NCI-H446 (cell line): Measurements from ENCODE around the gene RDH13.
"Not testable (repeated sequence)": the region's sequence is repeated elsewhere in the genome, so short reads cannot be mapped to it uniquely, and the experiment has no call there.

Experiments
- DNase-seq, 2 experiments: peaks; one replicate each; lab custom pipeline; 2025; lab: John Stamatoyannopoulos, UW

Gene RDH13

DNA sequence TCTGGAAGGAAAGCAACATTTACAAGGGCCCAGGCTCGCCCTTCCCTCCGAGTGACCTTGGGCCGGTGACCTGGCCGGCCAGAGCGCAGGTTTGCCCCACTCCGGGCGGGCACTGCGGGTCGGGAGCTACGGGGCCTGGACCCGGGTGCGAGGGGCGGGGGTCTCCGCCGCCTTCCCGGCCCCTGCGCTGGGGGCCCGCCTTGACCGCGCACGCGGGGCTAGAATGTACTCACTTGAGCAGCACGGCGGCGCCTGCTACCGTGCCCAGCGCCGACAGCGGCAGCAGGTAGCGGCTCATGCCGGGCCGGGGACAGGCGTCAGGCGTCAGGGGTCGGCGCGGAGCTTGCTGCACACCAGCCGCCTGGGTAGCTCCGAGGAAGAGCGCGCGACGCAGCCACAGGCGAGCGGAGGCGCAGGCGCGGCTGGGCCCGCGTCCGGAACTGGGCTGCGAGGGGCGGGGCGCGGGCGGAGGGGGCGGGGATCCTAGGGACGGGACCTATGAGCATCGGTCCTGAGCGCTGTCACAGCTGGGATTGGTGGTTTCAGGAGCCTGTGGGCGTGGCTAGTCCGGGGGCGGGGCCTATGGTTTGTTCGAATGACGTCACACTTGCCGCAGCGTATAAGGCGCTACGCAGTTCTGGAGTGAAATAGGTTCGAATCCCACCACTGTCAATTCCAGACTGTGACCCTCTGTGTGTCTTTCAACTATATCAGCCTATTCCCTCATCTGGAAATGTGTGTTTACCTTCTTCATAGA is at the start of gene RDH13:
Gene RDH13, minus strand, starts transcription at position 414 of the 757 bp plus-strand sequence. Its CDS starts 116 bp downstream, at position 298.
- DNase-seq: peak; percentile 90 to 99

GRCh38 chr19:55112246-55112776 is 49.4 kb upstream of the RDH13 start:
- no peak for DNase-seq

- DNase-seq: no peak
Measured at GRCh38 chr19:55111238-55111831, 48.4 kb upstream of the RDH13 start.

DNA sequence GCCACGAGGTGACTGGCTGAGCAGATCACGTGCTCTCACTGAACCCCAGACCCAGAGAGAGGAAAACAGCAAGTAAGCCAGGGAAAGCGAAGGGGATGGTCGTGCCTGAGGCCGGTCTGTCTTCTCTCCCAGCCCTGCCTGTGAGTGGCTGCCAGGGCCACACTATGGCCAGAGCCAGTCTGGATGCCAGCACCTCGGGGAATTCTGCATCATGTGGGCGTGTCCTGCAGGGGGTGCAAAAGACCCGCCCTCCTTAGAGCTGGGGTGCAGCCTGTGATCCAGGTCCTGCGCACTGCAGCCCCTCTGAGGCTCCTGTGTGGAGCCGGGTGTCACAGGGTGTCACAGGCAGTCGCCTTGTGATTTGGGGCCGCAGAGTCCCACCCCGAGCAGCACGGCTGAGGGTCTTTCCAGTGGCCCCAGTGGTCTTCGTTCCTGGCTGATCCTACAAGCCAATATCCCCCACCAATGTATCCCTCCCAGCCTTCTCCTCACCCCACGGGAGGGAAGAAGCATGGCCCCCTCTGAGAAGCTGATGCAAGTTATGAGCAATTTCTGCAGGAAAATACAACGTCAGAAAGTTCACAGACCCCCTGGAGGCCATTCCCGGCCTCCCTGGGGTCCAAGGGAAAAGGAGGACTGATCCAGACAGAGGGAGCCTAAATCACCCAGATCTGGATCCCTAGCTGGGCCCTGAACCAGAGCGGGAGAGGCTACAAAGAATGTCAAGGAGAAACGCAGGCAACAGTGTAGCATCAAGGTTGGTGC is 46.8 kb upstream of the RDH13 start:
- no peak for DNase-seq

GRCh38 chr19:55107252-55107651 is 44.3 kb upstream of the RDH13 start:
- DNase-seq: not testable (repeated sequence)

GRCh38 chr19:55106591-55106990 is 43.6 kb upstream of the RDH13 start:
- DNase-seq: no peak

- no peak for DNase-seq
Measured at GRCh38 chr19:55105237-55105636, 42.3 kb upstream of the RDH13 start.

GRCh38 chr19:55103190-55103589 is 40.2 kb upstream of the RDH13 start:
- no peak for DNase-seq

GRCh38 chr19:55101261-55101660 is 38.3 kb upstream of the RDH13 start:
- DNase-seq: no peak

- no peak for DNase-seq
Measured at GRCh38 chr19:55099557-55100506, 36.9 kb upstream of the RDH13 start.

GRCh38 chr19:55098716-55099556 is 36.0 kb upstream of the RDH13 start:
- no peak for DNase-seq

- DNase-seq: no peak
Measured at GRCh38 chr19:55097864-55098715, 35.1 kb upstream of the RDH13 start.

GRCh38 chr19:55096061-55096701 is 33.2 kb upstream of the RDH13 start:
- no peak for DNase-seq

- DNase-seq: no peak
Measured at GRCh38 chr19:55095260-55096060, 32.5 kb upstream of the RDH13 start.

DNA sequence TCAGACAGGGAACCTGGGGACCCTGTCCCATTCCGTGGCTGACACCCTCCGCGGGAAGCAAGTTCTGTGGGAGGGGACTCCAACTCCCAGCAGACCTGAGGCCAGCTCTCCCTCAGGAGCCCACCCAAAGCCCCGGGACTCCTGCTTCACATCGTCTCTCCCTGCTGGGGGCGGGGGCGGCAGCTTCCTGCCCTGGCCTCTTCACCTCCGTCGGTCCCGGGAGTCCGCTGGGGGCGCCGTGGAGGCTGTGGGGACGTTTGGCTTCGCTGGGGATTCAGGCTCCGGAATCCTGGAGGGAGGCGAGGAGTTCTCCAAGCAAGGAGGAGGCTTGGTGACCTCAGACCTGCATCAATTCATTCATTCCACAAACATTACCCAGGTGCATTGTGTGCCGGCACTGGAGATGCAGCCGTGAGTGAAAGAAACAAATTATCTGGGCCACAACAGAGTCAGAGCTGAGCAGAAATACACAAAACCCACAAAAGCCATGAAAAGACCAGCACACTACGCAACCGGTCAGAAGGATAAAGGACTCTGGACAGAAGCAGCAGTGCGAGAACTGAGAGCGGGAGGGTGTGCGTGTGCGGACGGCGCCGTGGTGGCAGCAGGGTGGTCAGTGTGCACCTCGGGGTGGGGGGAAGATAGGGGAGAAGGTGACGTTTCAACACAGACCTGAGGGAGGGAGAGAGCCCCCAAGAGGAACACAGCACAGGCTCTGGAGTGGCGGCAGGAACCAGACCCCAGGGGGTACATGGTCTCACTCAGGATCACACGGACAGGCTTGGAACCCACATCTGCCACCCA is 31.7 kb upstream of the RDH13 start:
- DNase-seq: no peak

- DNase-seq: no peak
Measured at GRCh38 chr19:55092423-55093318, 29.7 kb upstream of the RDH13 start.
